Measurements from ENCODE around the gene SCMH1.

SCMH1 gene

GRCh38 chr1:40980068-40980452 is 262.0 kb downstream of the SCMH1 start:
- DNase-seq (ENCODE audit: low read depth in 3 of 3, low spot score in 1 of 3) = no peak

- peak; percentile 88 to 94 (median 94) for DNase-seq (ENCODE audit: low read depth in 3 of 3, low spot score in 1 of 3)
Observed at GRCh38 chr1:40979241-40980067, 262.7 kb downstream of the SCMH1 start, which contains the start of gene CTPS1. TSS of gene CTPS1 (plus strand) at chr1:40979696. CDS start at chr1:40983291, 3,595 bp downstream.

GRCh38 chr1:40978886-40979240 is 263.2 kb downstream of the SCMH1 start:
- DNase-seq (ENCODE audit: low read depth in 3 of 3, low spot score in 1 of 3) = peak in 1 of 3 donors; percentile 2

- DNase-seq (ENCODE audit: low read depth in 3 of 3, low spot score in 1 of 3) = no peak
Observed at GRCh38 chr1:40977716-40978115, 264.4 kb downstream of the SCMH1 start.
